GM18511 (cell line): ENCODE measurements around the gene ZGRF1.
A peak's percentile ranks its signal among the peaks of the same experiment; 100 is the strongest.
"Not testable (repeated sequence)": the region's sequence is repeated elsewhere in the genome, so short reads cannot be mapped to it uniquely, and the experiment has no call there.

Source experiments
- ATAC-seq: cut with Tn5 transposase; IDR thresholded peaks from one replicate; pipeline ENCODE4 v1.9.1; 2021; ENCODE audit warnings: mild to moderate bottlenecking, moderate library complexity; ENCODE audit not compliant: unreplicated experiment

Gene ZGRF1

GRCh38 chr4:112645541-112646329 lies 9.0 kb upstream of the ZGRF1 start:
- no peak for ATAC-seq

- not testable (repeated sequence) for ATAC-seq
Observed at GRCh38 chr4:112644595-112645535, 8.2 kb upstream of the ZGRF1 start.

DNA sequence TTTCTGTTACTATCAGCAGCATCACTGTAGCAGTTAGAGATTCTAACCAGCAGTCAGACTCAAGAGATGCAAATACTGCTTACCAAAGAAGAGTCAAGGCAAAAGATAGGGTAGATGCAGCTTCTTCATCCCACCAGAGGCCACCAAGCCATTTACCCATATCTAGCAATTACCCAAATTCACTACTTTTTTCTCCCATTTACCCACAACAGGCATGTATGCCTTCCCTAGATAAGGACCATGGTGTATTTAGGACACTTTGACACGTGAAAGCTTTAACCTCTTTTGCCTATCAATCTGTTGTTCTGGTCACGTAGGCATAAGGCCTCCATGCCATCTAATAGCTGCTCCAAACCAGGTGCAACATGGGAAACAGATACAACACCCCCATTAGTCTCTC lies 5.8 kb upstream of the ZGRF1 start:
- ATAC-seq: no peak

DNA sequence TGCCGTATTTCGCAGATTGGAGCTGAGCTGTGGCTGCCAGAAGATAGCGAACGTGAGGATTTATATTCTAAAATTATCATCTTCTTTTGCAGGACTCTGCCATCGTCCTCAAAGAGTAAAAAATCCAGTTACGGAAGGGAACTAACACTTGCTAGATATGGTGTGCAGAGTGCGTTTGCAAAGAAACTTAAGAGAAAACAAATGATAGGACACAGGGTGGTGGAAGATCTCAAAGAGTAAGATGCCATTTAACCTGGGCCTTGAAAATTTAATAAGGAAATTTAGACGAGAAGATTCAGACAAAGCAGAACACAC lies 800 bp upstream of the ZGRF1 start:
- ATAC-seq: no peak

GRCh38 chr4:112633477-112634235 lies 3.1 kb downstream of the ZGRF1 start:
- ATAC-seq: no peak

- ATAC-seq: no peak
Observed at GRCh38 chr4:112626228-112626627, 10.5 kb downstream of the ZGRF1 start.

- no peak for ATAC-seq
Observed at GRCh38 chr4:112616984-112617383, 19.7 kb downstream of the ZGRF1 start.

DNA sequence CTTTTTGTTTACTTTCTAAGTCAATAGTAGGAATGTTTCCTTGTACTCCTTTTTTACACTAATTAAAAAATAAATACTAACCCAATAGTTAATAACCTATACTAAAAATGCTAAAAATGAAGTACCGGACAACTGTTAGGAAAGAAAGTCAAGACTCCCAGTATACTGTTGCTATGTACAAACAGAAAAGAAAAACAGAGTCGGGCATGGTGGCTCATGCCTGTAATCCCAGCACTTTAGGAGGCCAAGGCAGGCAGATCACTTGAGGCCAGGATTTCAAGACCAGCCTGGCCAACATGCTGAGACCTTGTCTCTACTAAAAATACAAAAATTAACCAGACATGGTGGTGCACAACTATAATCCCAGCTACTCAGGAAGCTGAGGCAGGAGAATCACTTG lies 23.9 kb downstream of the ZGRF1 start:
- ATAC-seq: not testable (repeated sequence)

DNA sequence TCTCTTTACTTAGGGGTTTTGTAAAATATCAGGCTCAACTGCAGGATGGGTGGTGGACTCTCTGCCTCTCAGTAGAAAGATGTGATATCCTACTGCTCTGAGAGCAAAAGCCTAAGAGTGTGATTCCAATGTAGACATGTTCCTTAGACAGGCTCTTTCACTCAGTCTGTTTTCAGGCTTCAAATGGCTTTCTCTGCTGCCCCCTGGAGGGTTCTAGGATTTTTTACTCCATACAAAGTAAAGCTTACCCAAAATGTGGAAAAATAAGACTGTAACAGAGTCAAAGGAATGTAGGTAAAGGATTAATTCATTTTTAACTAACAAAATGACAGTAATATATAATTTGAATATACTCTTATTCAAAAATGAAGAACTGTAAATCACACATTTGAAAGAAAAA lies 32.1 kb downstream of the ZGRF1 start:
- no peak for ATAC-seq

DNA sequence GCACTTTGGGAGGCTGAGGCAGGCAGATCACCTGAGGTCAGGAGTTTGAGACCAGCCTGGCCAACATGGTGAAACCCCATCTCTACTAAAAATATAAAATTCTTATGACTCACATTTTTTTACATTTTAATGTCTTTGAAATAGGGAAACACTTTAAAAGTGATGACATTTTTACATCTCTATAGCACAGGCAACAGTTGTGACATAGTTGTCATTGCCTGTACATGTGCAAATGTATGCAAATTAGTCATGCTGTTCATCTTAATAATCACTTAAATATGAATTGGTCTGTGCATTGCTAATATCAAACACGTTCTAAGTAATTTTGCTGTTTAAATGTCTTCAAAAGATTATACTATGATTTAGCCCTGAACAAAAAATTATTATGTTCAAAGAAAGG lies 41.7 kb downstream of the ZGRF1 start:
- ATAC-seq: no peak

DNA sequence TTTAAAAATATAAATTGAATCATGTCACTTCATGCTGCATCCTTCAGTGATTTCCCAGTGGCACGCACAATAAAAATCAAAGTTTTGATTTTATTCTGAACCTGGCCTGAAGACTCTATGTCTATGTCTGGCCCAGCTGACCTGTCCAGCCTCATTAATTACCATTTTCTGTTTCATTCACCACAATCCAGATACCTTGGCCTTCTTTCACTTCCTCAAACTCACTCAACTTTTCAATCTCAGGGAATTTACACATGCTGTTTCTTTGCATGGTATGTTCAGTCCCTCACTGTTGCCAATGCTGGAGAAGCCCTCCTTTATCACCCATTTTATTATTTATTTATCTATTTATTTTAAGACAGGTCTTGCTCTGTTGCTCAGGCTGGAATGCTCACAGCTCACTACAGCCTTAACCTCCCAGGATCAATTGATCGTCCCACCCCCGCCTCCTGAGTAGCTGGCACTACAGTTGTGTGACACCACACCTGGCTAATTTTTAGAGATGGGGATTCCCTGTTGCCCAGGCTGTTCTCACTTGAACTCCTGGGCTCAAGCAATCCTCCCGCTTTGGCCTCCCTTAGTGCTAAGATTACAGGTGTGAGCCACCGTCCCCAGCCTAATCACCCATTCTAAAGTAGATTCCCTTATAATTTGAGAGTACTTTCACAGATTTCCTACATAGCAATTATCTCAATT lies 43.1 kb downstream of the ZGRF1 start:
- ATAC-seq: peak; percentile 90

- no peak for ATAC-seq
Observed at GRCh38 chr4:112592717-112593116, 44.0 kb downstream of the ZGRF1 start.

GRCh38 chr4:112591593-112591992 lies 45.1 kb downstream of the ZGRF1 start:
- ATAC-seq: no peak

DNA sequence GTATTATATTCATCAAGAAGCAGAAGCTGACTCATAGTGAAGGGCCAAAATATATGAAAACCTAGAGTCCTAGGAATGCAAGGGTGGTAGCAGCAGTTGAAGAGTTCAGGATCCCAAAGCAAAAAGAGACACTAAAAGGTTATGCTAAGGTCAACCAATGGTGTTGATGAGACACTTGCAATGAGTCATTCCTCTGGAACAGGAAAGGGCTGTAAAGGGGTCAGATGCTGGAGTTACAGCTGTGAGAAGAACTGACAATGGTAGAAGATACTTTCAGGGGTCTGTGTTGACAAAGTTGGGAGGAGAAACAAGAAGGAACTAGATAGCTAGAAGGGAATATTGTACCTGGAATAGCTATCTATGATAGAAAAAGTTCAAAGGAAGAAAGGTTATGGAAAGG lies 47.5 kb downstream of the ZGRF1 start:
- ATAC-seq: no peak

DNA sequence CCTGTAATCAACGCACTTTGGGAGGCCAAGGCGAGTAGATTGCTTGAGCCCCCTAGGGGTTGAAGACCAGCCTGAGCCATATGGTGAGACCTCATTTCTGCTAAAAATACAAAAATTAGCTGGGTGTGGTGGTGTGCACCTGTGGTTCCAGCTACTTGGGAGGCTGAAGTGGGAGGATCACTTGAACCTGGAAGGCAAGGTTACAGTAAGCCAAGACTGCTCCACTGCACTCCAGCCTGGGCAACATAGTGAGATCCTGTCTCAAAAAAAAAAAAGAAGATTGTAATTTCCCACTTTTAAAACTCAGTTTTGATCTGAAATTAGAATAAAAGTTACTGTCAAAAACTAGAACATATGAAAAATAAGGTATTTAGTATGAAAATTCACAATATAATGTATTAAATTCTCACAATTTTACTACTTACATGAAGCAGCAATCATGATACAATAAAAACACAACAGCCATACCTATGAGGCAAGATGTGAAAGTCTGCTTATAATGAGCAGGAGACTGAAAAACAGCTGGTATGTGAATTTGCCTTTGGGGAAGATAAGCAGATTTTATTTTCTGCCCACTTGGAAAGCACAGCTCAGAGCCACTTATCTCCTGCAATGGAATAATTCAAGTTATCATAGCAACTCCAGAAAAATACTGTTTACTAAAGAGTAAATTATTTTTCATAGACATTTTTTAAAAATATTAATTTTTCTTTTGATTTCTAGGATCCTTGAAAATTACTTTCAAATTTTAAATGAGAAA lies 50.6 kb downstream of the ZGRF1 start:
- no peak for ATAC-seq

DNA sequence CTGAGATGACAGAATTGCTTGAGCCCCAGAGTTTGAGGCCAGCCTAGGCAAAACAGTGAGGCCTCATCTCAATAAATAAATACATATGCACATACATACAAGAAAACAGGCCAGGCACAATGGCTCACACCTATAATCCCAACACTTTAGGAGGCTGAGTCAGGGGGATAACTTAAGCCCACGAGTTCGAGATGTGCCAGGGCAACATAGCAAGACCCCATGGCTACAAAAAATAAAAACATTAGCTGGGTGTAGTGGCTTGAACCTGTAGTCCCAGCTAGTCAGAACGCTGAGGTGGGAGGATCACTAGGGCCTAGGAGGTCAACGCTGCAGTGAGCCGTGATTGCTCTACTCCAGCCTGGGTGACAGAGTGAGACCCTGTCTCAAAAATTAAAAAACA lies 69.2 kb downstream of the ZGRF1 start:
- ATAC-seq: no peak

DNA sequence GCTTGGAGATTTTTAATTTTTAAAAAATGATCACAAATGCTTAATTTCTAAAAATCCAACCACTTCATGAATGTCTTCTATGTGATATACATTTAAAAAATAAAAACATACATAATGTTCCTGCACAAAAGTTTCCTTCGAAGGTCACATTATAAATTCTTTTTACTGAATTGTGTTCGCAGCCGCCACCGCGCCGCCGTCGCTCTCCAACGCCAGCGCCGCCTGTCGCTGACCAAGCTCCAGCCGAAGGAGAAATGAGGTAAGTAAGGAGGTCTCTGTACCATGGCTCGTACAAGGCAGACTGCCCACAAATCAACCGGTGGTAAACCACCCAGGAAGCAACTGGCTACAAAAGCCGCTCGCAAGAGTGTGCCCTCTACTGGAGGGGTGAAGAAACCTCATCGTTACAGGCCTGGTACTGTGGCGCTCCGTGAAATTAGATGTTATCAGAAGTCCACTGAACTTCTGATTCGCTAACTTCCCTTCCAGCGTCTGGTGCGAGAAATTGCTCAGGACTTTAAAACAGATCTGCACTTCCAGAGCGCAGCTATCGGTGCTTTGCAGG lies 71.9 kb downstream of the ZGRF1 start:
- no peak for ATAC-seq

DNA sequence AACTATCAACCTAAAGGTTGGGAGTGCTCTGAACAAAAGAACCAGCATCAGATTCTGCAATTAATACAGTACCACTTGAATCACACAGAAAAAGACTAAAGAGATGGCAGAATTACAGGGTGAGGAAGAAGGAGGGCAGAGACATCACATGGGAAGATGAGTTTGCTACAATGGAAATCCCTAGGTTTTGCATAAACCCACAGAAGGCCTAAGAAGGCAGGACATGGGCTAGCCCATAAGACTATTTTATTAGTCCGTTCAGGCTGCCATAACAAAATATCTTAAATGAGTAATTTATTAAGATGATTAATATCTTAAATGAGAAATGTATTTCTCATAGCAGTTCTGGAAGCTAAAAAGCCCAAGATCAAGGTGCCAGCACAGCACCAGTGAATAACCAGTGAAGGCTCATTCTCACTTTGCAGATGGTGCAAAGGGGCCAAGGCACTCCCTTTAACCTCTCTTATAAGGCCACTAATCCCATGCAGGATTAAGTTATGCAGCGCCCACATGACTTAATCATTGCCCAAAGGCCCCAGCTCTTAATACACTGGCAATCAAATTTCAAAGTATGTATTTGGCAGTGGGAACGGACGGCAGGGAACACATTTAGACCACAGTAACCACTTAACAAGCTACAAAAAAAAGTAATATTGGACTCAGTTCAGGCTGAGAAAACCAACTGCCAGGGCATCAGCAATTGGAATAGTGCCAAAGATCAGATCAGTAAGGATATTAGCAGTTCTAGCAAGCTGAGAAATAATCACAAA lies 73.1 kb downstream of the ZGRF1 start:
- ATAC-seq: peak; percentile 53

- no peak for ATAC-seq
Observed at GRCh38 chr4:112562254-112562879, 74.3 kb downstream of the ZGRF1 start.
